BLaER1 treated with 17β-estradiol and CSF1 and Interleukin-3, amounts not matched to agents 10 nM and 100 nM (cell line): ENCODE results near the gene CDK17.
"Not testable (repeated sequence)": the region's sequence is repeated elsewhere in the genome, so short reads cannot be mapped to it uniquely, and the experiment has no call there.

Experiments used
- H3K27ac ChIP-seq, 11 experiments: shearing (Covaris generic); formaldehyde crosslinking; 2 replicates each; pipeline ENCODE4 v1.8.1; 2022
- H3K27me3 ChIP-seq, 11 experiments: shearing (Covaris generic); formaldehyde crosslinking; 2 replicates each; pipeline ENCODE4 v1.8.1; 2022
- H3K36me3 ChIP-seq, 11 experiments: shearing (Covaris generic); formaldehyde crosslinking; 2 replicates each; pipeline ENCODE4 v1.8.1; 2022
- H3K4me1 ChIP-seq, 10 experiments: shearing (Covaris generic); formaldehyde crosslinking; 2 replicates each; pipeline ENCODE4 v1.8.1; 2022
- H3K4me2 ChIP-seq, 11 experiments: shearing (Covaris generic); formaldehyde crosslinking; 2 replicates each; pipeline ENCODE4 v1.8.1; 2022
- H3K4me3 ChIP-seq, 10 experiments: shearing (Covaris generic); formaldehyde crosslinking; 2 replicates each; pipeline ENCODE4 v1.8.1; 2022
- H3K9ac ChIP-seq, 11 experiments: shearing (Covaris generic); formaldehyde crosslinking; 2 replicates each; pipeline ENCODE4 v1.8.1; 2022
- H3K9me3 ChIP-seq, 11 experiments: shearing (Covaris generic); formaldehyde crosslinking; replicated peaks in 1 of 11; 2 replicates each; pipeline ENCODE4 v1.8.1; 2022
- H4K20me1 ChIP-seq, 11 experiments: shearing (Covaris generic); formaldehyde crosslinking; 2 replicates each; pipeline ENCODE4 v1.8.1; 2022
- Cebpa-rat ChIP-seq, 11 experiments: shearing (Covaris generic); IDR thresholded peaks; 2 replicates each; pipeline ENCODE4 v1.8.1; 2022

The CDK17 gene

DNA sequence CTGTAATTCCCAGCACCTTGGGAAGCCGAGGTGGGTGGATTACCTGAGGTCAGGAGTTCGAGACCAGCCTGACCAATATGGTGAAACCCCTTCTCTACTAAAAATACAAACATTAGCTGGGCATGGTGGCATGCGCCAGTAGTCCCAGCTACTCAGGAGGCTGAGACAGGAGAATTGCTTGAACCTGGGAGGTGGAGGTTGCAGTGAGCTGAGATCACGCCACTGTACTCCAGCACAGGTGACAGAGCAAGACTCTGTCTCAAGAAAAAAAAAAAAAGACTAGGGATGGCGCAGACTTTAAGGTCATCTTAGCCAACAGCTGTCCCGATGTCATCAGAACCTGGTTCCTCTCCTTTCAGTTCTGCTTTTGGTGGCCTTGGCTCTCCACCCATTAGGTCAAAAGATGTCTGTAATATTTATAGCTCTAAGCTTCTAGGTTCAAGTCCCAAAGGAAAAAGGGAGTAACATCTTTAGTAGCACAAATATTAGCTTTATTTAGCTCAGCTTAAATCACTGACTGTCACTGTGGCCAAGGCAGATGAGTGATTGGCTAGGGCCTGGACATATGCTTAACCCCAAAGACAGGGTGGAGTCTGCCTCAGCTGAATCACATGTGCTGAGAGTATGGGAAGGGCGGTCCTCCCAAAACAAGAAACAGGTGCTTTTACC, 7.3 kb upstream of the CDK17 start:
- H3K4me3 ChIP-seq, result not testable (repeated sequence)

GRCh38 chr12:96404696-96405095, 4.5 kb upstream of the CDK17 start:
- Histone ChIP-seq H3K4me2 (no peak overlapping the region), H3K36me3 (no peaks in the 10 kb centered on the region), H3K9me3 (no peaks in the 10 kb centered on the region), H3K4me3 (no peak overlapping the region), H3K9ac (no peak overlapping the region), H3K27me3 (no peaks in the 10 kb centered on the region), H3K4me1 (peaks cover 30 to 61% (median 40%) of the 10 kb centered on the region in 10 experiments), H3K27ac (no peak overlapping the region), H4K20me1 (no peaks in the 10 kb centered on the region)
- no peak for TF ChIP-seq Cebpa-rat (IDR thresholded peaks at IDR 0.05)

More for the DNA sequence above, 7.3 kb upstream of the CDK17 start:
- Histone ChIP-seq H3K4me2 (peak overlapping the region; percentile 56 to 83 (median 73)), H3K4me1 (peaks cover 22 to 59% (median 34%) of the 10 kb centered on the region in 10 experiments), H3K9ac (peak overlapping the region in 5 of 11 experiments; percentile 0 to 53 (median 21); a peak in 7 of 22 replicates), H3K27ac (peak overlapping the region in 10 of 11 experiments; percentile 29 to 77 (median 59); a peak in 21 of 22 replicates)
- not testable (repeated sequence) for H3K9me3 ChIP-seq, H3K27me3 ChIP-seq, H4K20me1 ChIP-seq, H3K36me3 ChIP-seq
- TF ChIP-seq Cebpa-rat (IDR thresholded peaks at IDR 0.05), result peak in 7 of 11 experiments; percentile 26 to 73 (median 64); a peak in 8 of 22 replicates

GRCh38 chr12:96403870-96404269, 3.6 kb upstream of the CDK17 start:
- TF ChIP-seq Cebpa-rat (IDR thresholded peaks at IDR 0.05), result no peak
- Histone ChIP-seq H3K9me3 (no peaks in the 10 kb centered on the region), H3K27me3 (no peaks in the 10 kb centered on the region), H3K4me1 (peaks cover 26 to 53% (median 35%) of the 10 kb centered on the region in 10 experiments), H3K4me3 (no peak overlapping the region), H3K4me2 (no peak overlapping the region), H3K27ac (no peak overlapping the region), H3K36me3 (no peaks in the 10 kb centered on the region), H4K20me1 (peaks cover 2 to 6% (median 5%) of the 10 kb centered on the region in 11 experiments; a peak in 19 of 22 replicates), H3K9ac (no peak overlapping the region)

GRCh38 chr12:96402522-96402921, 2.3 kb upstream of the CDK17 start:
- peak in 7 of 11 experiments; percentile 23 to 91 (median 53); a peak in 7 of 22 replicates for TF ChIP-seq Cebpa-rat (IDR thresholded peaks at IDR 0.05)
- Histone ChIP-seq H3K4me1 (peaks cover 20 to 43% (median 34%) of the 10 kb centered on the region in 10 experiments), H4K20me1 (peaks cover 15 to 19% (median 18%) of the 10 kb centered on the region in 11 experiments; a peak in 21 of 22 replicates), H3K4me2 (peak overlapping the region in 4 of 11 experiments; percentile 84 to 94 (median 88); a peak in 3 of 22 replicates)
- H3K36me3 ChIP-seq, H3K9ac ChIP-seq, H3K27ac ChIP-seq, H3K9me3 ChIP-seq, H3K27me3 ChIP-seq, H3K4me3 ChIP-seq: not testable (repeated sequence)

- Histone ChIP-seq H3K36me3 (no peaks in the 10 kb centered on the region), H3K4me2 (peak overlapping the region in 10 of 11 experiments; percentile 84 to 95 (median 90); a peak in 18 of 22 replicates), H3K9ac (peak overlapping the region in 2 of 11 experiments; percentile 99; a peak in 3 of 22 replicates), H3K27me3 (no peaks in the 10 kb centered on the region), H3K27ac (peak overlapping the region in 7 of 11 experiments; percentile 97 to 100 (median 99); a peak in 12 of 22 replicates), H3K9me3 (no peaks in the 10 kb centered on the region), H3K4me3 (peak overlapping the region in 3 of 10 experiments; percentile 71 to 95 (median 94); a peak in 4 of 20 replicates), H4K20me1 (peaks cover 20 to 24% (median 23%) of the 10 kb centered on the region in 11 experiments), H3K4me1 (peaks cover 20 to 43% (median 34%) of the 10 kb centered on the region in 10 experiments)
- no peak for TF ChIP-seq Cebpa-rat (IDR thresholded peaks at IDR 0.05)
Measured at GRCh38 chr12:96402061-96402460, 1.8 kb upstream of the CDK17 start.

DNA sequence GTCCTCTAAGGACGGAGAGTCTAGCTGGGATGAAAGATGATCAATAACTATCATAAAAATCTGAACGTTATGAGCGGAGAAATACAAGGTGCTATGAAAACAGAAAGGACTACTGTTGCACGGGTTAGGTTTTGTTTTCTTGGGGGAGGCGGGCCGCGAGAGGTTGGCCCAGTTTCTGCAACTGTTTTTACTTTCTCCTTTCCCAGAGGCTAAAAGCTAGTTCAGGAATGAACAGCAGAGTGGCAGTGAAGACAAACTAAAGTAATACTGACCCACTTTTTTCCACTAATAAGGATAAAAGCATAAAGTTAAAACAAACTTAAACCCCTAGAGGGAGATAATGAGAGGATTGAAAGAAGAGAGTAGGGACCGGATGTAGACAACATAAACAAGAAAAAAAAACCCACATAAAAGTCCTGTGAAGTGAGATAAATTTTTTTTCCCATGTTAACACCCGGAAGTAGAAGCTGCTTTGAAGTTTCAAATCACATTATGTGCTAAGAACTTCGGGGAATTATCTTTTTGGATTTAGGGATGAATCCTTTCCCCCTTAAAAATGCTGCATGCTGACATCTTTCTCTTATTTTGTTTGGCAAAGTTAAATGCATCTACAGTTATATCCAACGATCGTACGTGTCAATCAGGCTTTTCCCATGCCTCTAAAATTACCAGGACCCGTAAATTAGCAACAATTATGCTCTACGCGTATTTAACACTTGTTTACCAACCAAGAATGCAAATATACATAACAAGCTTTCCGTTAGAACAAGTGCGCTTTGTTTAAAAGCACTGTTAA, 1.0 kb upstream of the CDK17 start:
- Histone ChIP-seq H3K36me3 (no peaks in the 10 kb centered on the region), H3K9ac (peak overlapping the region; percentile 95 to 100 (median 99)), H3K27ac (peak overlapping the region; percentile 62 to 100 (median 98); a peak in 21 of 22 replicates), H3K4me1 (peaks cover 22 to 46% (median 38%) of the 10 kb centered on the region in 10 experiments), H3K4me3 (peak overlapping the region; percentile 71 to 95 (median 89)), H3K9me3 (no peaks in the 10 kb centered on the region), H3K4me2 (peak overlapping the region; percentile 84 to 95 (median 90)), H3K27me3 (no peaks in the 10 kb centered on the region), H4K20me1 (peaks cover 26 to 32% (median 30%) of the 10 kb centered on the region in 11 experiments)
- TF ChIP-seq Cebpa-rat (IDR thresholded peaks at IDR 0.05), result no peak

GRCh38 chr12:96400631-96401075, 414 bp upstream of the CDK17 start:
- Histone ChIP-seq H3K27ac (peak overlapping the region; percentile 62 to 100 (median 98); a peak in 21 of 22 replicates), H3K4me3 (peak overlapping the region; percentile 71 to 95 (median 89))

GRCh38 chr12:96399120-96399918, 920 bp downstream of the CDK17 start:
- peak overlapping the region; percentile 80 to 97 (median 89) for H3K4me2 ChIP-seq
- H3K4me3 ChIP-seq, result peak overlapping the region; percentile 71 to 95 (median 89)
- H3K9ac ChIP-seq, result peak overlapping the region; percentile 95 to 100 (median 99)
- peaks cover 43 to 51% (median 50%) of the 10 kb centered on the region in 11 experiments for H4K20me1 ChIP-seq
- TF ChIP-seq Cebpa-rat (IDR thresholded peaks at IDR 0.05), result no peak
- no peaks in the 10 kb centered on the region for H3K27me3 ChIP-seq
- peak overlapping the region; percentile 95 to 100 (median 99) for H3K27ac ChIP-seq
- H3K9me3 ChIP-seq, result no peaks in the 10 kb centered on the region
- peaks cover 14 to 41% (median 32%) of the 10 kb centered on the region in 10 experiments for H3K4me1 ChIP-seq
- peaks cover 0 to 5% (median 0%) of the 10 kb centered on the region in 11 experiments; a peak in 4 of 22 replicates for H3K36me3 ChIP-seq

More at GRCh38 chr12:96400631-96401075, 414 bp upstream of the CDK17 start:
- H3K36me3 ChIP-seq, result no peaks in the 10 kb centered on the region
- no peaks in the 10 kb centered on the region for H3K9me3 ChIP-seq
- H3K4me1 ChIP-seq, result peaks cover 20 to 49% (median 36%) of the 10 kb centered on the region in 10 experiments
- H3K9ac ChIP-seq, result peak overlapping the region; percentile 95 to 100 (median 99)
- peak overlapping the region; percentile 84 to 95 (median 90) for H3K4me2 ChIP-seq
- TF ChIP-seq Cebpa-rat (IDR thresholded peaks at IDR 0.05), result no peak
- no peaks in the 10 kb centered on the region for H3K27me3 ChIP-seq
- peaks cover 32 to 38% (median 37%) of the 10 kb centered on the region in 11 experiments for H4K20me1 ChIP-seq
